Neural cell (in vitro differentiated cells): Measurements from ENCODE around the gene DFFA.

Experiments
- CTCF ChIP-seq: fragments of 450-650 bp; IDR thresholded peaks from 2 replicates; pipeline ENCODE4 v1.5.1; 2014; ENCODE audit warnings: antibody characterized with exemption, mild to moderate bottlenecking, moderate library complexity; ENCODE audit not compliant: poor library complexity, severe bottlenecking
- EZH2 ChIP-seq: fragments of 200-600, 300-800 bp; shearing (Covaris generic), sonication (generic); IDR thresholded peaks from 2 replicates; pipeline ENCODE4 v1.6.1; 2014; ENCODE audit warnings: antibody characterized with exemption, low read length, borderline replicate concordance, mild to moderate bottlenecking; ENCODE audit not compliant: insufficient read depth, poor library complexity, severe bottlenecking
- POLR2AphosphoS5 ChIP-seq: IDR thresholded peaks from 2 replicates; pipeline ENCODE4 v1.6.1; 2012
- TAF1 ChIP-seq: IDR thresholded peaks from 2 replicates; pipeline ENCODE4 v1.6.1; 2012; ENCODE audit warnings: low read depth

DNA sequence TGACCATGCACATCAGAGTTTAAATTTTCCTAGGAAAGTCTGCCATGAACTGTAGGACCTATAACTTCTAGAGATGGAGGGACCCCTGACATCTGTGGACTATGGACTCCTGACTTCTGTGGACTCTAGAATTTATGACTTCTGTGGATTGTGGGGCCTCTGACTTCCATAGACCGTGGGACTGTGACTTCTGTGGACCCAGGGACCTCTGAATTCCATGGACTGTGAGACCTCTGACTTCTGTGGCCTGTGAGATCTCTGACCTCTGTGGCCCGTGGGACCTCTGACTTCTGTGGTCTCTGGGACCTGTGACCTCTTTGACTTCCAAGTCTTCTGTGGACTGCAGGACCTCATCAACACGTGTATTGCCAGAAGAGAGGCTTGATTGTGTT is 39.2 kb upstream of the DFFA start:
- TF ChIP-seq CTCF (no peak), EZH2 (no peak), POLR2AphosphoS5 (no peak), TAF1 (no peak)
